A549 (cell line): ENCODE results near the gene NOSTRIN.

Experiments used
- CTCF ChIP-seq: fragments of >200 bp; sonication (Bioruptor Twin); formaldehyde crosslinking; IDR thresholded peaks from 3 replicates; pipeline ENCODE4 v1.5.1; 2016
- EHMT2 ChIP-seq: fragments of 200-600 bp; sonication (generic); IDR thresholded peaks from 2 replicates; pipeline ENCODE4 v1.6.1; 2016; ENCODE audit warnings: antibody characterized with exemption, low read depth, mild to moderate bottlenecking, moderate library complexity
- EP300 ChIP-seq, 2 experiments: fragments of >200 bp; sonication (Bioruptor Twin); formaldehyde crosslinking; IDR thresholded peaks; 2 replicates in 1 of 2; 3 replicates in 1 of 2; pipeline ENCODE4 v1.6.1; 2016 to 2017
- FOSL2 ChIP-seq, 2 experiments: fragments of 450-650 bp in 1 of 2; fragments of >200 bp in 1 of 2; sonication (Bioruptor Twin) in 1 of 2; formaldehyde crosslinking; IDR thresholded peaks; 2 replicates each; pipeline versions ENCODE4 v1.5.0 to v1.6.1; 2016 to 2020; ENCODE audit warnings: mild to moderate bottlenecking in 1 of 2, moderate library complexity in 1 of 2
- MYC ChIP-seq: IDR thresholded peaks from 2 replicates; pipeline ENCODE4 v1.6.1; 2012; ENCODE audit warnings: mild to moderate bottlenecking, inconsistent platforms, low read length, improper control_type of control experiment, borderline replicate concordance
- POLR2A ChIP-seq: IDR thresholded peaks from 2 replicates; pipeline ENCODE4 v1.6.1; 2012; ENCODE audit warnings: mild to moderate bottlenecking, low read length
- RNF2 ChIP-seq: fragments of 200-600 bp; sonication (generic); IDR thresholded peaks from 2 replicates; pipeline ENCODE4 v1.6.1; 2016; ENCODE audit warnings: low read depth, mild to moderate bottlenecking, antibody characterized with exemption, moderate library complexity, borderline replicate concordance
- SMC3 ChIP-seq: fragments of >200 bp; sonication (Bioruptor Twin); formaldehyde crosslinking; IDR thresholded peaks from 3 replicates; pipeline ENCODE4 v1.6.1; 2018; ENCODE audit warnings: inconsistent platforms
- TP53 ChIP-seq: fragments of 250-450 bp; sonication (Bioruptor Pico); IDR thresholded peaks from 2 replicates; pipeline ENCODE4 v1.5.0; 2021; ENCODE audit warnings: mild to moderate bottlenecking, moderate library complexity
- TF ChIP-seq, protein P1 (sequence below): fragments of >200 bp; sonication (Bioruptor Twin); formaldehyde crosslinking; IDR thresholded peaks from 3 replicates; pipeline ENCODE4 v1.6.1; 2016
- TF ChIP-seq, protein P2 (sequence below): IDR thresholded peaks from 2 replicates; pipeline ENCODE4 v1.6.1; 2012
- TF ChIP-seq, protein P3 (sequence below): fragments of >200 bp; sonication (Bioruptor Twin); formaldehyde crosslinking; IDR thresholded peaks from 2 replicates; pipeline ENCODE4 v1.6.1; 2016

DNA sequence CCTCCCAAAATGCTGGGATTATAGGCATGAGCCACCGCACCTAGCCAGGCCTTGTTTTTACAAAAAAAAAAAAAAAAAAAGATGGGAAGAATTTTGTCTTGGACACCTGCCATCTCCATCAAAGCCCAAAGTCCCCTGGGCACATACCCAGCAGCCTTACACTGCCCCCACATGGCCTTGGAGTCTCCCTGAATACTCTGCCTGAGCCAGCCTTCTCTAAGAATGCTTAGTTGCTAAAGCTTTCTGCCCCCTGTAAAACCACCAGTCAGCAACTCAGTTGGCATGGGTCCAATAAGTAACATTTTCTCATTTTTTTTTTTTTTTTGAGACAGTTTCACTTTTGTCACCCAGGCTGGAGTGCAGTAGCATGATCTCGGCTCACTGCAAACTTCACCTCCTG is 47.2 kb downstream of the NOSTRIN start:
- TF ChIP-seq CTCF, result no peak
- 0 out of 3 replicates have a peak, but pooled peaks have one; percentile 15 for TF ChIP-seq SMC3
- TF ChIP-seq POLR2A, result no peak
- no peak for TF ChIP-seq MYC
- no peak for TF ChIP-seq EHMT2
- TF ChIP-seq RNF2, result no peak
- no peak for TF ChIP-seq FOSL2 (IDR thresholded peaks at IDR 0.05)
- no peak for TF ChIP-seq FOSL2 (CRISPR knock-in tag; IDR thresholded peaks at IDR 0.05)
- TF ChIP-seq, protein P1, sequence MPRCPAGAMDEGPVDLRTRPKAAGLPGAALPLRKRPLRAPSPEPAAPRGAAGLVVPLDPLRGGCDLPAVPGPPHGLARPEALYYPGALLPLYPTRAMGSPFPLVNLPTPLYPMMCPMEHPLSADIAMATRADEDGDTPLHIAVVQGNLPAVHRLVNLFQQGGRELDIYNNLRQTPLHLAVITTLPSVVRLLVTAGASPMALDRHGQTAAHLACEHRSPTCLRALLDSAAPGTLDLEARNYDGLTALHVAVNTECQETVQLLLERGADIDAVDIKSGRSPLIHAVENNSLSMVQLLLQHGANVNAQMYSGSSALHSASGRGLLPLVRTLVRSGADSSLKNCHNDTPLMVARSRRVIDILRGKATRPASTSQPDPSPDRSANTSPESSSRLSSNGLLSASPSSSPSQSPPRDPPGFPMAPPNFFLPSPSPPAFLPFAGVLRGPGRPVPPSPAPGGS, result no peak
- TF ChIP-seq, protein P2, sequence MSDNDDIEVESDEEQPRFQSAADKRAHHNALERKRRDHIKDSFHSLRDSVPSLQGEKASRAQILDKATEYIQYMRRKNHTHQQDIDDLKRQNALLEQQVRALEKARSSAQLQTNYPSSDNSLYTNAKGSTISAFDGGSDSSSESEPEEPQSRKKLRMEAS, result no peak
- TF ChIP-seq, protein P3, sequence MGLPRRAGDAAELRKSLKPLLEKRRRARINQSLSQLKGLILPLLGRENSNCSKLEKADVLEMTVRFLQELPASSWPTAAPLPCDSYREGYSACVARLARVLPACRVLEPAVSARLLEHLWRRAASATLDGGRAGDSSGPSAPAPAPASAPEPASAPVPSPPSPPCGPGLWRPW, result no peak
- no peak for TF ChIP-seq EP300 (IDR thresholded peaks at IDR 0.05)
- no peak for TF ChIP-seq TP53 (CRISPR knock-in tag)
